ENCODE data around the gene ANKRD66. TPM values are rescaled to one million over a fixed set of nuclear protein-coding genes. Genes with fewer than 3 reads are reported as not detected.
"Not testable (repeated sequence)": the region's sequence is repeated elsewhere in the genome, so short reads cannot be mapped to it uniquely, and the experiment has no call there.

The ANKRD66 gene
- total RNA-seq, 1 donor from 2014 or later: not detected

- intact Hi-C loops (cut with micrococcal nuclease): no loop called here
- no peaks in the 10 kb centered on the region for H3K9me3 Mint-ChIP-seq
Measured at GRCh38 chr6:46758960-46759753, 12.4 kb downstream of the ANKRD66 start.

DNA sequence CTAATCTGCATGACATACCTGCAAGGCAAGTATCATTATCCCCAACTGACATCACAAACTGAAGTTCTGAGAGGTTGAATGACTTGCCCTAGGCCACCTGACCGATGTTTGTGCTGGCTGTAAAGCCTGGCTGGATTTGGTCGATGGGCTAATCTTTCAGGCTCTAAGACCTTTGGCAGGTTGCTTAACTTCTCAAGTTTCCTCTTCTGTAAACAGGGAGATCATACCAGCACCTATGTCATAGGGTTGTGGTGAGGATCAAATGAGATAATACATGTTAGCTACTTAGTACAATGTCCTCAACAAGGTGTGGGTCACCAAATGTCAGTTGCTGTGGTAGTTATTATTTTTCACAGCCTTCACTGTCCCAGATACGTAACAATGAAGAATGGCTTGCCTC lies 14.2 kb downstream of the ANKRD66 start:
- DNase-seq (ENCODE audit: low spot score): no peak
- Mint-ChIP-seq H3K27ac (no peak overlapping the region), H3K4me3 (no peak overlapping the region), H3K36me3 (ENCODE audit: low read depth) (no peaks in the 10 kb centered on the region), H3K27me3 (ENCODE audit: insufficient read depth) (no peaks in the 10 kb centered on the region), H3K4me1 (ENCODE audit: low read depth) (no peaks in the 10 kb centered on the region), H3K9me3 (no peaks in the 10 kb centered on the region)
- intact Hi-C loops (cut with micrococcal nuclease): no loop called here

More at GRCh38 chr6:46758960-46759753, 12.4 kb downstream of the ANKRD66 start:
- no peak overlapping the region for H3K27ac Mint-ChIP-seq
- H3K4me3 Mint-ChIP-seq: no peak overlapping the region
- DNase-seq (ENCODE audit: low spot score): no peak
- no peaks in the 10 kb centered on the region for H3K27me3 Mint-ChIP-seq (ENCODE audit: insufficient read depth)
- H3K4me1 Mint-ChIP-seq (ENCODE audit: low read depth): no peaks in the 10 kb centered on the region
- no peaks in the 10 kb centered on the region for H3K36me3 Mint-ChIP-seq (ENCODE audit: low read depth)

GRCh38 chr6:46763466-46763865 lies 16.7 kb downstream of the ANKRD66 start:
- H3K4me1 Mint-ChIP-seq (ENCODE audit: low read depth): no peaks in the 10 kb centered on the region
- DNase-seq (ENCODE audit: low spot score): no peak
- intact Hi-C loops (cut with micrococcal nuclease): no loop called here
- H3K4me3 Mint-ChIP-seq: no peak overlapping the region
- no peaks in the 10 kb centered on the region for H3K27me3 Mint-ChIP-seq (ENCODE audit: insufficient read depth)
- H3K9me3 Mint-ChIP-seq: no peaks in the 10 kb centered on the region
- no peaks in the 10 kb centered on the region for H3K36me3 Mint-ChIP-seq (ENCODE audit: low read depth)
- H3K27ac Mint-ChIP-seq: no peak overlapping the region

DNA sequence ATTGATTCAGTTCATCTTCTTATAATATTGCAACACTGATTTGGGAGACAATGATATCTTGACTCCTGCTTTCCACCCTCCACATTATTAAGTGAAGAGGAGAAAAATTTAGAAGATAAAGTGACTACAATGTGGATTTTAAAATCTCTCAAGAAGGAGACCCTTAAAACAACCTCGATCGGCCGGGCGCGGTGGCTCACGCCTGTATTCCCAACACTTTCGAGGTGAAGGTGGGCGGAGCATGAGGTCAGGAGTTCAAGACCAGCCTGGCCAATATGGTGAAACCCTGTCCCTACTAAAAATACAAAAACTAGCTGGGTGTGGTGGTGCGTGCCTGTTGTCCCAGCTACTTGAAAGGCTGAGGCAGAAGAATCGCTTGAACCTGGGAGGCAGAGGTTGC lies 17.5 kb downstream of the ANKRD66 start:
- H3K4me1 Mint-ChIP-seq (ENCODE audit: low read depth); H3K9me3 Mint-ChIP-seq; DNase-seq (ENCODE audit: low spot score); H3K36me3 Mint-ChIP-seq (ENCODE audit: low read depth); intact Hi-C loops (cut with micrococcal nuclease); H3K27me3 Mint-ChIP-seq (ENCODE audit: insufficient read depth); H3K4me3 Mint-ChIP-seq; H3K27ac Mint-ChIP-seq: not testable (repeated sequence)

GRCh38 chr6:46764961-46765360 lies 18.2 kb downstream of the ANKRD66 start:
- intact Hi-C loops (cut with micrococcal nuclease): no loop called here
- no peaks in the 10 kb centered on the region for H3K27me3 Mint-ChIP-seq (ENCODE audit: insufficient read depth)
- H3K27ac Mint-ChIP-seq: no peak overlapping the region
- H3K4me3 Mint-ChIP-seq: no peak overlapping the region
- H3K36me3 Mint-ChIP-seq (ENCODE audit: low read depth): no peaks in the 10 kb centered on the region
- no peaks in the 10 kb centered on the region for H3K4me1 Mint-ChIP-seq (ENCODE audit: low read depth)
- DNase-seq (ENCODE audit: low spot score): no peak
- H3K9me3 Mint-ChIP-seq: no peaks in the 10 kb centered on the region

DNA sequence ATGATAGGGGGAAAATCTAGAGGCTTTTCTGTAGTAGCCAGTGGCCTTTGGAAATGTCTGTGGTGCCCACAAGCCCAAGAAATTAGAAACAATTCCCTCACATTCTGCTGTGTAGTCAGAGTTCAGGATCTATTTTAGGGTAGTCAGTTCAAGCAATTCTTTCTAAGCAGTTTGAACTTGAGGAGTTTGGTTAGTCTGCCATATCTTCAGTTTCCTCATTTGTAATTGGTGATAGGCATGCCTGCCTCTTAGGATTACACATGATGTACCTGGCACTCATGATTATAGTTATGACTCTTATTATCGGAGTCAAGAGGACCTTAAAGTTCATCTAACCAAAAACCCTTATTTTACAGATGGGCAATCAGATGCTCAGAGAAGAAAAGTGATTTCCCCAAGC lies 25.3 kb downstream of the ANKRD66 start:
- no peak overlapping the region for H3K4me3 Mint-ChIP-seq
- H3K4me1 Mint-ChIP-seq (ENCODE audit: low read depth): no peaks in the 10 kb centered on the region
- H3K36me3 Mint-ChIP-seq (ENCODE audit: low read depth): no peaks in the 10 kb centered on the region
- H3K27ac Mint-ChIP-seq: no peak overlapping the region
- H3K27me3 Mint-ChIP-seq (ENCODE audit: insufficient read depth): no peaks in the 10 kb centered on the region
- H3K9me3 Mint-ChIP-seq: no peaks in the 10 kb centered on the region
- intact Hi-C loops (cut with micrococcal nuclease): no loop called here
- DNase-seq (ENCODE audit: low spot score): no peak

DNA sequence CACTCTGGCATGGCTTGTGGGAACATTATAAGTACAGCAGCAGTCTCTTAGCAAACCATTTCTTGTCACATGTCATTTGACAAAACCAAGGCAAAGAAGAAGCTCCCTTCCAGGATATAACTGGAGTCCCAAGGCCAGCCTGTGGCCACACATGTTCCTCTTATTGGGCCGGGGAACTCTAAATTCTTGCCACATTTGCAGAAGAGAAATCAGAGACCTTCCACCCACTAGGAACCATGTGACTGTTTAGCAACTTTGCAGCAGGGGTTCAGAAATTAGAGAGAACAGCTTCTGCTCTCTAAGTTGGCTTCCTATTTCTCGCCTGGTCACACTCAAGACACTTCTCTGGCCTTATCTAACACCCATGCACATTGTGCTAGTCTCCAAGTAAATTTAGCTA lies 26.0 kb downstream of the ANKRD66 start:
- H3K36me3 Mint-ChIP-seq (ENCODE audit: low read depth): no peaks in the 10 kb centered on the region
- H3K9me3 Mint-ChIP-seq: no peaks in the 10 kb centered on the region
- DNase-seq (ENCODE audit: low spot score): no peak
- H3K4me3 Mint-ChIP-seq: no peak overlapping the region
- H3K27ac Mint-ChIP-seq: no peak overlapping the region
- intact Hi-C loops (cut with micrococcal nuclease): no loop called here
- H3K4me1 Mint-ChIP-seq (ENCODE audit: low read depth): no peaks in the 10 kb centered on the region
- peaks cover 2% of the 10 kb centered on the region for H3K27me3 Mint-ChIP-seq (ENCODE audit: insufficient read depth)

GRCh38 chr6:46773201-46773855 lies 26.6 kb downstream of the ANKRD66 start:
- Mint-ChIP-seq H3K9me3 (no peaks in the 10 kb centered on the region), H3K4me3 (no peak overlapping the region), H3K4me1 (ENCODE audit: low read depth) (no peaks in the 10 kb centered on the region), H3K27me3 (ENCODE audit: insufficient read depth) (peaks cover 2% of the 10 kb centered on the region), H3K27ac (no peak overlapping the region), H3K36me3 (ENCODE audit: low read depth) (no peaks in the 10 kb centered on the region)
- intact Hi-C loops (cut with micrococcal nuclease): no loop called here
- no peak for DNase-seq (ENCODE audit: low spot score)

DNA sequence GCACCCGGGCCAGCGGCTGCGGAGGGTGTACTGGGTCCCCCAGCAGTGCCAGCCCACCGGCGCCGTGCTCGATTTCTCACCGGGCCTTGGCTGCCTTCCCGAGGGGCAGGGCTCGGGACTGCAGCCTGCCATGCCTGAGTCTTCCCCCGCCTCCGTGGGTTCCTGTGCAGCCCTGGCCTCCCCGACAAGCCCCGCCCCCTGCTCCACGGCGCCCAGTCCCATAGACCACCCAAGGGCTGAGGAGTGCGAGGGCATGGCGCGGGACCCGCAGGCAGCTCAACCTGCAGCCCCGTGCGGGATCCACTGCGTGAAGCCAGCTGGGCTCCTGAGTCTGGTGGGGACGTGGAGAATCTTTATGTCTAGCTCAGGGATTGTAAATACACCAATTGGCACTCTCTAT lies 28.0 kb downstream of the ANKRD66 start:
- H3K27ac Mint-ChIP-seq: not testable (repeated sequence)

GRCh38 chr6:46776070-46776712 lies 29.5 kb downstream of the ANKRD66 start:
- H3K4me3 Mint-ChIP-seq: no peak overlapping the region
- H3K36me3 Mint-ChIP-seq (ENCODE audit: low read depth): no peaks in the 10 kb centered on the region
- intact Hi-C loops (cut with micrococcal nuclease): no loop called here
- no peaks in the 10 kb centered on the region for H3K4me1 Mint-ChIP-seq (ENCODE audit: low read depth)
- no peak for DNase-seq (ENCODE audit: low spot score)
- H3K27ac Mint-ChIP-seq: no peak overlapping the region
- H3K9me3 Mint-ChIP-seq: no peaks in the 10 kb centered on the region
- peaks cover 2% of the 10 kb centered on the region for H3K27me3 Mint-ChIP-seq (ENCODE audit: insufficient read depth)

More for the DNA sequence above, 28.0 kb downstream of the ANKRD66 start:
- H3K4me1 Mint-ChIP-seq (ENCODE audit: low read depth); DNase-seq (ENCODE audit: low spot score); H3K36me3 Mint-ChIP-seq (ENCODE audit: low read depth); H3K27me3 Mint-ChIP-seq (ENCODE audit: insufficient read depth); H3K4me3 Mint-ChIP-seq; H3K9me3 Mint-ChIP-seq; intact Hi-C loops (cut with micrococcal nuclease): not testable (repeated sequence)

GRCh38 chr6:46777476-46778346 lies 31.0 kb downstream of the ANKRD66 start:
- Mint-ChIP-seq H3K9me3 (no peaks in the 10 kb centered on the region), H3K4me1 (ENCODE audit: low read depth) (no peaks in the 10 kb centered on the region)
- intact Hi-C loops (cut with micrococcal nuclease): no loop called here

DNA sequence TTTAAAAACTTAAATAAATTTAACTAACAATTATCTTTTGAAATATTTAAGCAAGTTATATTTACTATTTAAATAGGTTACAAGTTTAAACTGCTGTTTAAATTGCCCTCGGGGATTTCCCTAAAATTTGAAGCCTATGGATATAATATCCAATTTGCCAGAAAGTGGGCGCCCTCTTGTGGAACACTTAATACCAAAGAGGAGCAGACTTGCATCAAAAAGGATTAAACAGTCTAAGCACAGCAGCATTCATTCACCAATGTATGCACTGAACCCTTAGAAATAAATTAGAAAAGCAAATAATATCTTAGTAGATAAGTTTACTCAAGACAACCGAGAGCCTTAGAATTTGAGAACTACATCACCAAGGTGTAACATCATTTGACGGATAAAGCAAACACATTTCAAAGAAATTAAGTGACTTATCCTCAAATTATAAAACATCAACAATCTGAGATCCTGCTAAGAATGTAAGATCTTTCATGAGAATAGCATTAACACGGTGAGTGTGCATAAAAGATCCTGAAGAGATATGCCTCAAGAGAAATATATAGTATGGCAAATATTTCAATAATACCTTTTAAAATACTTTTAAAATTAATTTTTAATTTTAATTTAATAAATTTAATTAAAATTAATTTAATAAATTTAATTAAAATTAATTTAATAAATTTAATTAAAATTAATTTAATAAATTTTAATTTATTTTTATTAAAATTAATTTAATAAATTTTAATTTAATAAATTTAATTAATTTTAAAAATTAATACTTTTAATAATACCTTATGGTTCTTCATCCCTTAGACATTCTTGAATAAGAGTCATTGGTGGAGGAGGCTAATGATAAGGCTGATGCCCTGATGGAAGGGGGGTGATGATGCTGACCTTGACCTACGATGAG lies 35.0 kb downstream of the ANKRD66 start:
- Mint-ChIP-seq H3K27ac (no peak overlapping the region), H3K27me3 (ENCODE audit: insufficient read depth) (peaks cover 2% of the 10 kb centered on the region), H3K4me3 (no peak overlapping the region), H3K4me1 (ENCODE audit: low read depth) (no peaks in the 10 kb centered on the region), H3K9me3 (no peaks in the 10 kb centered on the region), H3K36me3 (ENCODE audit: low read depth) (no peaks in the 10 kb centered on the region)
- DNase-seq (ENCODE audit: low spot score): no peak
- intact Hi-C loops (cut with micrococcal nuclease): loop anchor here (2.0 kb wide), 2 partner anchors 363 to 691 kb away; no protein-coding TSS in a partner anchor

More at GRCh38 chr6:46777476-46778346, 31.0 kb downstream of the ANKRD66 start:
- no peak overlapping the region for H3K27ac Mint-ChIP-seq
- H3K36me3 Mint-ChIP-seq (ENCODE audit: low read depth): no peaks in the 10 kb centered on the region
- DNase-seq (ENCODE audit: low spot score): no peak
- H3K27me3 Mint-ChIP-seq (ENCODE audit: insufficient read depth): peaks cover 2% of the 10 kb centered on the region
- H3K4me3 Mint-ChIP-seq: no peak overlapping the region
